GM23338 (cell line): ENCODE data around the gene EPHB2.

Experiments
- CREB1 ChIP-seq: fragments of 250-450 bp; sonication (Bioruptor Pico); IDR thresholded peaks from 2 replicates; pipeline ENCODE4 v1.5.0; 2020; ENCODE audit warnings: low read depth, mild to moderate bottlenecking, moderate library complexity
- EZH2 ChIP-seq: fragments of 200-600 bp; sonication (generic); IDR thresholded peaks from one replicate; pipeline ENCODE4 v1.8.0; 2017; ENCODE audit warnings: antibody characterized with exemption, mild to moderate bottlenecking, low read depth; ENCODE audit not compliant: unreplicated experiment
- EZH2phosphoT487 ChIP-seq: fragments of 200-600 bp; sonication (generic); IDR thresholded peaks from one replicate; pipeline ENCODE4 v1.8.1; 2018; ENCODE audit warnings: antibody characterized with exemption; ENCODE audit not compliant: unreplicated experiment
- JUNB ChIP-seq: IDR thresholded peaks from one replicate; pipeline ENCODE4 v1.6.1; 2016; ENCODE audit warnings: antibody characterized with exemption; ENCODE audit not compliant: unreplicated experiment
- NANOG ChIP-seq: IDR thresholded peaks from 2 replicates; pipeline ENCODE4 v1.6.1; 2016; ENCODE audit warnings: antibody characterized with exemption, borderline replicate concordance
- POLR2AphosphoS5 ChIP-seq: IDR thresholded peaks from 2 replicates; pipeline ENCODE4 v1.6.1; 2016; ENCODE audit warnings: antibody characterized with exemption, low read depth
- TF ChIP-seq, protein P1 (sequence below), 2 experiments: fragments of 200-600 bp in 1 of 2; sonication (generic) in 1 of 2; conservative IDR thresholded peaks; 2 replicates each; pipeline versions ENCODE4 v1.5.1 to v1.6.1; 2016 to 2017; ENCODE audit warnings: antibody characterized with exemption in 2 of 2, low read depth in 2 of 2, mild to moderate bottlenecking in 2 of 2, moderate library complexity in 1 of 2
- TF ChIP-seq, protein P2 (sequence below): IDR thresholded peaks from one replicate; pipeline ENCODE4 v1.6.1; 2018; ENCODE audit warnings: antibody characterized with exemption; ENCODE audit not compliant: unreplicated experiment
- TF ChIP-seq, protein P3 (sequence below): fragments of 250-450 bp; sonication (Bioruptor Pico); IDR thresholded peaks from 2 replicates; pipeline ENCODE4 v1.5.0; 2020; ENCODE audit warnings: mild to moderate bottlenecking, moderate library complexity

DNA sequence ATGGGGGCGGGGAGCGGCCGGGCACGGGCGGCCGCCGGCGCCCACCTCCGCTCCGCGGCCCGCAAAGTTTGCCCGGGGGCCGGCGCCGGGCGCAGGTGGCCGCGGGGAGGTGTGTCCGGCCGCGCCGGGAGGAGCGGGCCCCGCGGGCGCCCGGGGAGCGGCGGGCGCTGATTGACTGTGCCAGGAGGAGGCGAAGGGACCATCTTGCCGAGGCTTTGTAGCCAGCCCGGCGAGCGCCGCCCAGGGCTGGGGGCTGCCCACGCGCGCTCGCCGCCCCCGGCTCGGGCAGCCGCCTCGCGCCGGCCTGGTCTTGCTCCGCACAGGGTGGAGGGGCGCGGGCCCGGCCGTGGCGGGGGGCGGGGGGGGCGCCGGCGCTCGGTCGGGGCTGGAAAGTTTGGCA, 432 bp downstream of the EPHB2 start:
- TF ChIP-seq, protein P1, sequence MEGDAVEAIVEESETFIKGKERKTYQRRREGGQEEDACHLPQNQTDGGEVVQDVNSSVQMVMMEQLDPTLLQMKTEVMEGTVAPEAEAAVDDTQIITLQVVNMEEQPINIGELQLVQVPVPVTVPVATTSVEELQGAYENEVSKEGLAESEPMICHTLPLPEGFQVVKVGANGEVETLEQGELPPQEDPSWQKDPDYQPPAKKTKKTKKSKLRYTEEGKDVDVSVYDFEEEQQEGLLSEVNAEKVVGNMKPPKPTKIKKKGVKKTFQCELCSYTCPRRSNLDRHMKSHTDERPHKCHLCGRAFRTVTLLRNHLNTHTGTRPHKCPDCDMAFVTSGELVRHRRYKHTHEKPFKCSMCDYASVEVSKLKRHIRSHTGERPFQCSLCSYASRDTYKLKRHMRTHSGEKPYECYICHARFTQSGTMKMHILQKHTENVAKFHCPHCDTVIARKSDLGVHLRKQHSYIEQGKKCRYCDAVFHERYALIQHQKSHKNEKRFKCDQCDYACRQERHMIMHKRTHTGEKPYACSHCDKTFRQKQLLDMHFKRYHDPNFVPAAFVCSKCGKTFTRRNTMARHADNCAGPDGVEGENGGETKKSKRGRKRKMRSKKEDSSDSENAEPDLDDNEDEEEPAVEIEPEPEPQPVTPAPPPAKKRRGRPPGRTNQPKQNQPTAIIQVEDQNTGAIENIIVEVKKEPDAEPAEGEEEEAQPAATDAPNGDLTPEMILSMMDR (conservative IDR thresholded peaks at IDR 0.05; ENCODE audit: low read depth in 2 of 2): no peak
- TF ChIP-seq POLR2AphosphoS5: no peak
- TF ChIP-seq, protein P2, sequence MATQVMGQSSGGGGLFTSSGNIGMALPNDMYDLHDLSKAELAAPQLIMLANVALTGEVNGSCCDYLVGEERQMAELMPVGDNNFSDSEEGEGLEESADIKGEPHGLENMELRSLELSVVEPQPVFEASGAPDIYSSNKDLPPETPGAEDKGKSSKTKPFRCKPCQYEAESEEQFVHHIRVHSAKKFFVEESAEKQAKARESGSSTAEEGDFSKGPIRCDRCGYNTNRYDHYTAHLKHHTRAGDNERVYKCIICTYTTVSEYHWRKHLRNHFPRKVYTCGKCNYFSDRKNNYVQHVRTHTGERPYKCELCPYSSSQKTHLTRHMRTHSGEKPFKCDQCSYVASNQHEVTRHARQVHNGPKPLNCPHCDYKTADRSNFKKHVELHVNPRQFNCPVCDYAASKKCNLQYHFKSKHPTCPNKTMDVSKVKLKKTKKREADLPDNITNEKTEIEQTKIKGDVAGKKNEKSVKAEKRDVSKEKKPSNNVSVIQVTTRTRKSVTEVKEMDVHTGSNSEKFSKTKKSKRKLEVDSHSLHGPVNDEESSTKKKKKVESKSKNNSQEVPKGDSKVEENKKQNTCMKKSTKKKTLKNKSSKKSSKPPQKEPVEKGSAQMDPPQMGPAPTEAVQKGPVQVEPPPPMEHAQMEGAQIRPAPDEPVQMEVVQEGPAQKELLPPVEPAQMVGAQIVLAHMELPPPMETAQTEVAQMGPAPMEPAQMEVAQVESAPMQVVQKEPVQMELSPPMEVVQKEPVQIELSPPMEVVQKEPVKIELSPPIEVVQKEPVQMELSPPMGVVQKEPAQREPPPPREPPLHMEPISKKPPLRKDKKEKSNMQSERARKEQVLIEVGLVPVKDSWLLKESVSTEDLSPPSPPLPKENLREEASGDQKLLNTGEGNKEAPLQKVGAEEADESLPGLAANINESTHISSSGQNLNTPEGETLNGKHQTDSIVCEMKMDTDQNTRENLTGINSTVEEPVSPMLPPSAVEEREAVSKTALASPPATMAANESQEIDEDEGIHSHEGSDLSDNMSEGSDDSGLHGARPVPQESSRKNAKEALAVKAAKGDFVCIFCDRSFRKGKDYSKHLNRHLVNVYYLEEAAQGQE: no peak
- no peak for TF ChIP-seq EZH2
- TF ChIP-seq NANOG: no peak
- TF ChIP-seq EZH2phosphoT487: no peak
- TF ChIP-seq, protein P3, sequence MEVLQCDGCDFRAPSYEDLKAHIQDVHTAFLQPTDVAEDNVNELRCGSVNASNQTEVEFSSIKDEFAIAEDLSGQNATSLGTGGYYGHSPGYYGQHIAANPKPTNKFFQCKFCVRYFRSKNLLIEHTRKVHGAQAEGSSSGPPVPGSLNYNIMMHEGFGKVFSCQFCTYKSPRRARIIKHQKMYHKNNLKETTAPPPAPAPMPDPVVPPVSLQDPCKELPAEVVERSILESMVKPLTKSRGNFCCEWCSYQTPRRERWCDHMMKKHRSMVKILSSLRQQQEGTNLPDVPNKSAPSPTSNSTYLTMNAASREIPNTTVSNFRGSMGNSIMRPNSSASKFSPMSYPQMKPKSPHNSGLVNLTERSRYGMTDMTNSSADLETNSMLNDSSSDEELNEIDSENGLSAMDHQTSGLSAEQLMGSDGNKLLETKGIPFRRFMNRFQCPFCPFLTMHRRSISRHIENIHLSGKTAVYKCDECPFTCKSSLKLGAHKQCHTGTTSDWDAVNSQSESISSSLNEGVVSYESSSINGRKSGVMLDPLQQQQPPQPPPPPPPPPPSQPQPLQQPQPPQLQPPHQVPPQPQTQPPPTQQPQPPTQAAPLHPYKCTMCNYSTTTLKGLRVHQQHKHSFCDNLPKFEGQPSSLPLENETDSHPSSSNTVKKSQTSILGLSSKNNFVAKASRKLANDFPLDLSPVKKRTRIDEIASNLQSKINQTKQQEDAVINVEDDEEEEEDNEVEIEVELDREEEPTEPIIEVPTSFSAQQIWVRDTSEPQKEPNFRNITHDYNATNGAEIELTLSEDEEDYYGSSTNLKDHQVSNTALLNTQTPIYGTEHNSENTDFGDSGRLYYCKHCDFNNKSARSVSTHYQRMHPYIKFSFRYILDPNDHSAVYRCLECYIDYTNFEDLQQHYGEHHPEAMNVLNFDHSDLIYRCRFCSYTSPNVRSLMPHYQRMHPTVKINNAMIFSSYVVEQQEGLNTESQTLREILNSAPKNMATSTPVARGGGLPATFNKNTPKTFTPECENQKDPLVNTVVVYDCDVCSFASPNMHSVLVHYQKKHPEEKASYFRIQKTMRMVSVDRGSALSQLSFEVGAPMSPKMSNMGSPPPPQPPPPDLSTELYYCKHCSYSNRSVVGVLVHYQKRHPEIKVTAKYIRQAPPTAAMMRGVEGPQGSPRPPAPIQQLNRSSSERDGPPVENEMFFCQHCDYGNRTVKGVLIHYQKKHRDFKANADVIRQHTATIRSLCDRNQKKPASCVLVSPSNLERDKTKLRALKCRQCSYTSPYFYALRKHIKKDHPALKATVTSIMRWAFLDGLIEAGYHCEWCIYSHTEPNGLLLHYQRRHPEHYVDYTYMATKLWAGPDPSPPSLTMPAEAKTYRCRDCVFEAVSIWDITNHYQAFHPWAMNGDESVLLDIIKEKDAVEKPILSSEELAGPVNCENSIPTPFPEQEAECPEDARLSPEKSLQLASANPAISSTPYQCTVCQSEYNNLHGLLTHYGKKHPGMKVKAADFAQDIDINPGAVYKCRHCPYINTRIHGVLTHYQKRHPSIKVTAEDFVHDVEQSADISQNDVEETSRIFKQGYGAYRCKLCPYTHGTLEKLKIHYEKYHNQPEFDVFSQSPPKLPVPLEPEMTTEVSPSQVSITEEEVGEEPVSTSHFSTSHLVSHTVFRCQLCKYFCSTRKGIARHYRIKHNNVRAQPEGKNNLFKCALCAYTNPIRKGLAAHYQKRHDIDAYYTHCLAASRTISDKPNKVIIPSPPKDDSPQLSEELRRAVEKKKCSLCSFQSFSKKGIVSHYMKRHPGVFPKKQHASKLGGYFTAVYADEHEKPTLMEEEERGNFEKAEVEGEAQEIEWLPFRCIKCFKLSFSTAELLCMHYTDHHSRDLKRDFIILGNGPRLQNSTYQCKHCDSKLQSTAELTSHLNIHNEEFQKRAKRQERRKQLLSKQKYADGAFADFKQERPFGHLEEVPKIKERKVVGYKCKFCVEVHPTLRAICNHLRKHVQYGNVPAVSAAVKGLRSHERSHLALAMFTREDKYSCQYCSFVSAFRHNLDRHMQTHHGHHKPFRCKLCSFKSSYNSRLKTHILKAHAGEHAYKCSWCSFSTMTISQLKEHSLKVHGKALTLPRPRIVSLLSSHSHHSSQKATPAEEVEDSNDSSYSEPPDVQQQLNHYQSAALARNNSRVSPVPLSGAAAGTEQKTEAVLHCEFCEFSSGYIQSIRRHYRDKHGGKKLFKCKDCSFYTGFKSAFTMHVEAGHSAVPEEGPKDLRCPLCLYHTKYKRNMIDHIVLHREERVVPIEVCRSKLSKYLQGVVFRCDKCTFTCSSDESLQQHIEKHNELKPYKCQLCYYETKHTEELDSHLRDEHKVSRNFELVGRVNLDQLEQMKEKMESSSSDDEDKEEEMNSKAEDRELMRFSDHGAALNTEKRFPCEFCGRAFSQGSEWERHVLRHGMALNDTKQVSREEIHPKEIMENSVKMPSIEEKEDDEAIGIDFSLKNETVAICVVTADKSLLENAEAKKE: no peak
- TF ChIP-seq JUNB: no peak
- no peak for TF ChIP-seq CREB1 (CRISPR knock-in tag)
